Pancreas (tissue), 10 donors: Measurements from ENCODE around the gene STRIP2. TPM values are rescaled to one million over a fixed set of nuclear protein-coding genes. Genes with fewer than 3 reads are reported as not detected.

Experiments used
- ATAC-seq, 4 donors: fragments of 200-7000 bp; cut with Tn5 transposase; one replicate each; pipeline versions ENCODE4 v1.8.0 to v1.9.1; 2020; ENCODE audit warnings: mild to moderate bottlenecking in 4 of 4, moderate library complexity in 4 of 4
- DNase-seq, 6 donors: peaks; one replicate each; pipeline ENCODE4 v3.0.0-alpha.2; 2020
- FAIRE-seq: peaks from 2 replicates; lab custom pipeline; 2012; peaks lifted over from hg19 to GRCh38; lab: Jason Lieb, UNC
- H3K27ac ChIP-seq, 4 donors: fragments of 200-600 bp; sonication (generic); 1 replicate in 3 of 4; 2 replicates in 1 of 4; pipeline versions ENCODE4 v1.5.0 to v1.8.0; 2020
- H3K27me3 ChIP-seq, 4 donors: fragments of 200-600 bp; one replicate each; pipeline ENCODE4 v1.8.0; 2021
- H3K36me3 ChIP-seq, 3 donors: fragments of 200-600 bp; sonication (generic) in 1 of 3; one replicate each; pipeline versions ENCODE4 v1.5.0 to v1.8.0; 2020 to 2021
- H3K4me1 ChIP-seq, 3 donors: fragments of 200-600 bp; one replicate each; pipeline ENCODE4 v1.8.0; 2021
- H3K4me3 ChIP-seq, 4 donors: fragments of 200-600 bp; sonication (generic) in 2 of 4; one replicate each; pipeline versions ENCODE4 v1.5.0 to v1.8.0; 2020 to 2021
- H3K9me3 ChIP-seq, 4 donors: fragments of 200-600 bp; one replicate each; pipeline ENCODE4 v1.8.0; 2021
- CTCF ChIP-seq, 4 donors: fragments of 200-600 bp; sonication (generic) in 3 of 4; IDR thresholded peaks; one replicate each; pipeline versions ENCODE4 v1.5.0 to v1.8.0; 2021; ENCODE audit warnings: antibody characterized with exemption in 4 of 4
- WGBS, 2 donors: extraction: QIAGEN DNeasy Blood & Tissue Kit; methylation state at CpG; one replicate each; pipeline ENCODE4 v1.1.7; 2013; 5-methylcytosine and 5-hydroxymethylcytosine counted together
- intact Hi-C, 3 donors: fragments of 100-400 bp; cut with DNase I; formaldehyde crosslinking; loops; one replicate each; pipeline versions ENCODE4 v1.11.1 to v1.14.2; 2022
- polyA plus RNA-seq, 2 donors: library from polyadenylated mRNA; stranded (reverse); fragments of 200-250 nt; gene quantifications; one replicate each; pipeline ENCODE4 v1.2.3, GENCODE V29; 2013
- total RNA-seq, 6 donors: library from RNA; stranded (reverse); fragmentation: NEBNext Ultra II Directional in 4 of 6; extraction: Animal tissue kit (Norgen Biotek cat#: 25700) in 4 of 6; gene quantifications; one replicate each; pipeline versions ENCODE4 v1.2.1 to v1.2.4, GENCODE V29; 2021 to 2023
- donor health status: healthy with polysubstance abuse.
- donor health status: DM: no; HTN: no; CAD: no; lungs with moderate emphysema.
- donor health status: DM: no; HTN: no; CAD: no.
- donor health status: control.
- donor health status: control.
- donor health status: Bipolar disorder and iron deficiency.
- donor health status: DM: yes; HTN: yes; CAD: no.
- donor health status: DM: no; HTN: no; CAD: no.
- donor health status: DM: no; HTN: no; CAD: no.
- donor health status: DM: yes; HTN: yes; CAD: no.

STRIP2 gene
- total and polyA plus RNA-seq, 8 donors, result 0.16 to 0.85 (median 0.38) TPM

GRCh38 chr7:129495987-129496386, 61.8 kb downstream of the STRIP2 start:
- ATAC-seq, result no peak
- FAIRE-seq, result no peak

GRCh38 chr7:129496653-129497052, 62.4 kb downstream of the STRIP2 start:
- no peak for FAIRE-seq
- ATAC-seq, result no peak
- no peak for DNase-seq
- H3K9me3 ChIP-seq, result no peaks in the 10 kb centered on the region
- no peak overlapping the region for H3K4me3 ChIP-seq
- intact Hi-C loops, result no loop called here
- WGBS, 2 donors, result 61 to 74% methylated on average over 7 of the region's 7 CpGs
- no peaks in the 10 kb centered on the region for H3K36me3 ChIP-seq
- no peak overlapping the region for H3K27ac ChIP-seq
- no peaks in the 10 kb centered on the region for H3K4me1 ChIP-seq
- TF ChIP-seq CTCF (IDR thresholded peaks at IDR 0.05), result no peak
- H3K27me3 ChIP-seq, result no peaks in the 10 kb centered on the region

More at GRCh38 chr7:129495987-129496386, 61.8 kb downstream of the STRIP2 start:
- Histone ChIP-seq H3K27me3 (no peaks in the 10 kb centered on the region), H3K27ac (no peak overlapping the region), H3K4me3 (no peak overlapping the region), H3K9me3 (no peaks in the 10 kb centered on the region), H3K4me1 (no peaks in the 10 kb centered on the region), H3K36me3 (no peaks in the 10 kb centered on the region)
- no peak for TF ChIP-seq CTCF (IDR thresholded peaks at IDR 0.05)
- WGBS, 2 donors, result 48 to 63% methylated on average over 1 of the region's 1 CpG
- intact Hi-C loops, result no loop called here
- DNase-seq, result no peak

- ATAC-seq (no peak), DNase-seq (no peak), FAIRE-seq (no peak)
- H3K9me3 ChIP-seq, result no peaks in the 10 kb centered on the region
- TF ChIP-seq CTCF (IDR thresholded peaks at IDR 0.05), result no peak
- no peaks in the 10 kb centered on the region for H3K36me3 ChIP-seq
- H3K4me3 ChIP-seq, result no peak overlapping the region
- 89 to 96% methylated on average over 4 of the region's 4 CpGs for WGBS, 2 donors
- peaks cover 0 to 3% (median 0%) of the 10 kb centered on the region in 3 donors for H3K4me1 ChIP-seq
- H3K27ac ChIP-seq, result no peak overlapping the region
- intact Hi-C loops, result no loop called here
- no peaks in the 10 kb centered on the region for H3K27me3 ChIP-seq
Observed at GRCh38 chr7:129497156-129497555, 62.9 kb downstream of the STRIP2 start.

- ATAC-seq (no peak), DNase-seq (no peak)
- 92 to 100% methylated on average over 1 of the region's 1 CpG for WGBS, 2 donors
Observed at GRCh38 chr7:129498021-129498420, 63.8 kb downstream of the STRIP2 start.

More at GRCh38 chr7:129498021-129498420, 63.8 kb downstream of the STRIP2 start:
- intact Hi-C loops, result no loop called here
- no peak for TF ChIP-seq CTCF (IDR thresholded peaks at IDR 0.05)
- Histone ChIP-seq H3K9me3 (no peaks in the 10 kb centered on the region), H3K27ac (no peak overlapping the region), H3K4me1 (peaks cover 0 to 3% (median 0%) of the 10 kb centered on the region in 3 donors), H3K36me3 (no peaks in the 10 kb centered on the region), H3K27me3 (no peaks in the 10 kb centered on the region), H3K4me3 (no peak overlapping the region)
- FAIRE-seq, result no peak
